NT2/D1 (cell line): Measurements from ENCODE around the gene CLMP.

Source experiments
- DNase-seq: peaks from one replicate; pipeline ENCODE4 v3.0.0-alpha.2; 2011; ENCODE audit warnings: low read depth, low spot score
- H3K27me3 ChIP-seq: 2 replicates; pipeline ENCODE4 v1.6.0; 2011; ENCODE audit warnings: mild to moderate bottlenecking; ENCODE audit not compliant: insufficient read length, insufficient read depth
- H3K36me3 ChIP-seq: 2 replicates; pipeline ENCODE4 v1.6.1; 2011; ENCODE audit warnings: mild to moderate bottlenecking, low read length, mixed read lengths; ENCODE audit not compliant: insufficient read depth, insufficient read length
- H3K4me1 ChIP-seq: 2 replicates; pipeline ENCODE4 v1.5.1; 2011; ENCODE audit not compliant: insufficient read depth, insufficient read length
- H3K4me3 ChIP-seq: 2 replicates; pipeline ENCODE4 v1.5.1; 2011; ENCODE audit warnings: low read depth; ENCODE audit not compliant: insufficient read length
- H3K9ac ChIP-seq: 2 replicates; pipeline ENCODE4 v1.6.0; 2011; ENCODE audit warnings: low read depth; ENCODE audit not compliant: insufficient read length
- H3K9me3 ChIP-seq: 2 replicates; pipeline ENCODE4 v1.5.1; 2011; ENCODE audit warnings: mild to moderate bottlenecking, low read length; ENCODE audit not compliant: insufficient read depth
- SUZ12 ChIP-seq: IDR thresholded peaks from 2 replicates; pipeline ENCODE4 v1.6.1; 2011; ENCODE audit not compliant: insufficient read length, insufficient read depth; ENCODE audit errors: extremely low read depth
- YY1 ChIP-seq: IDR thresholded peaks from 2 replicates; pipeline ENCODE4 v1.6.1; 2011; ENCODE audit not compliant: insufficient read length, insufficient read depth
- ZNF274 ChIP-seq: IDR thresholded peaks from 2 replicates; pipeline ENCODE4 v1.6.1; 2011; ENCODE audit warnings: mild to moderate bottlenecking, low read depth, low read length

CLMP gene

GRCh38 chr11:123047266-123047946 is 147.6 kb downstream of the CLMP start:
- Histone ChIP-seq H3K4me3 (no peak overlapping the region), H3K36me3 (no peaks in the 10 kb centered on the region), H3K27me3 (no peaks in the 10 kb centered on the region), H3K9ac (no peak overlapping the region), H3K4me1 (no peaks in the 10 kb centered on the region), H3K9me3 (no peaks in the 10 kb centered on the region)
- DNase-seq, result no peak
- no peak for TF ChIP-seq ZNF274
- TF ChIP-seq SUZ12, result no peak
- no peak for TF ChIP-seq YY1

GRCh38 chr11:123046473-123047259 is 148.4 kb downstream of the CLMP start:
- H3K4me1 ChIP-seq, result no peaks in the 10 kb centered on the region

GRCh38 chr11:123045101-123045500 is 149.9 kb downstream of the CLMP start:
- no peak for TF ChIP-seq SUZ12
- no peak for TF ChIP-seq YY1
- TF ChIP-seq ZNF274, result no peak
- H3K9me3 ChIP-seq, result no peaks in the 10 kb centered on the region
- H3K4me1 ChIP-seq, result no peaks in the 10 kb centered on the region
- no peak for DNase-seq
- H3K4me3 ChIP-seq, result no peak overlapping the region
- no peak overlapping the region for H3K9ac ChIP-seq
- H3K36me3 ChIP-seq, result no peaks in the 10 kb centered on the region
- no peaks in the 10 kb centered on the region for H3K27me3 ChIP-seq

More at GRCh38 chr11:123046473-123047259, 148.4 kb downstream of the CLMP start:
- Histone ChIP-seq H3K4me3 (no peak overlapping the region), H3K36me3 (no peaks in the 10 kb centered on the region), H3K9ac (no peak overlapping the region), H3K27me3 (no peaks in the 10 kb centered on the region), H3K9me3 (no peaks in the 10 kb centered on the region)
- TF ChIP-seq YY1 (no peak), SUZ12 (no peak), ZNF274 (no peak)
- DNase-seq, result no peak

DNA sequence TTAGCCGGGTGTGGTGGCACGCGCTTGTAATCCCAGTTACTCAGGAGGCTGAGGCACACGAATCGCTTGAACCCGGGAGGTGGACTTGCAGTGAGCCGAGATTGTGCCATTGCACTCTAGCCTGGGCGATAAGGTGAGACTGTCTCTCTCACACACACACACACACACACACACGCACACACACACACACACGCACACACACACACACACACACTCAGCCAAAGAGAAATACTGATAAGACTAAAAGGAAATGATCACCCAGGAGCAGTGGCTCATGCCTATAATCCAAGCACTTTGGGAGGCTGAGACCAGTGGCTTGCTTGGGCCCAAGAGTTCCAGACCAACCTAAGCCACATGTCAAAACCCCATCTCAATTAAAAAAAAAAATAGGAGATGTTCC is 153.9 kb downstream of the CLMP start:
- H3K4me3 ChIP-seq, result no peak overlapping the region
- H3K36me3 ChIP-seq, result no peaks in the 10 kb centered on the region
- H3K9ac ChIP-seq, result no peak overlapping the region
- no peaks in the 10 kb centered on the region for H3K4me1 ChIP-seq
- TF ChIP-seq ZNF274, result no peak
- TF ChIP-seq SUZ12, result no peak
- no peak for TF ChIP-seq YY1
- DNase-seq, result no peak
- no peaks in the 10 kb centered on the region for H3K27me3 ChIP-seq
- no peaks in the 10 kb centered on the region for H3K9me3 ChIP-seq

- Histone ChIP-seq H3K9ac (no peak overlapping the region), H3K4me1 (no peaks in the 10 kb centered on the region), H3K9me3 (no peaks in the 10 kb centered on the region), H3K27me3 (no peaks in the 10 kb centered on the region), H3K4me3 (no peak overlapping the region), H3K36me3 (no peaks in the 10 kb centered on the region)
- DNase-seq, result no peak
- no peak for TF ChIP-seq ZNF274
- no peak for TF ChIP-seq SUZ12
- no peak for TF ChIP-seq YY1
Observed at GRCh38 chr11:123040111-123040432, 155.0 kb downstream of the CLMP start.

DNA sequence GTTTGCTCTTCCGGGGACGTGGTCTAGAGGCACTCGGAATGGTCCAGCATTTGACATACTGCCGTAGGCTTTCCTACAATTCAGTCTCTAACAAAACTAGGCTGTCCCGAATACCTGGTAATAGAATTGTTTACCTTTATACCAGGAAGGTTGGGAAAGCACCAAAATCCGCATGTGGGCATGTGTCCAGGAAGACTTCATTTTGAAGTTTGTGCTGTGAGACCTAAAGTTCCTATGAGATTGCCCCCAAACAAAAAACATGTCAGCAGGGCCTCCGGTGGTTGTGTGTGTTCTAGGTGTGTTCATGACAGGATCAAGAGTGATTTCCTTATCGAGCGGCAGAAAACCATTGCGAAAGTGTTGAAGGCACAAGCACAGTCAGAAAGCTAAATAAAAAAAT is 159.2 kb downstream of the CLMP start:
- DNase-seq, result no peak
- Histone ChIP-seq H3K4me3 (no peak overlapping the region), H3K27me3 (no peaks in the 10 kb centered on the region)

GRCh38 chr11:123034597-123034996 is 160.5 kb downstream of the CLMP start:
- H3K9ac ChIP-seq, result no peak overlapping the region
- TF ChIP-seq ZNF274 (no peak), SUZ12 (no peak), YY1 (no peak)
- no peaks in the 10 kb centered on the region for H3K4me1 ChIP-seq
- no peaks in the 10 kb centered on the region for H3K27me3 ChIP-seq
- no peak overlapping the region for H3K4me3 ChIP-seq
- DNase-seq, result no peak
- no peaks in the 10 kb centered on the region for H3K9me3 ChIP-seq
- H3K36me3 ChIP-seq, result no peaks in the 10 kb centered on the region

More for the DNA sequence above, 159.2 kb downstream of the CLMP start:
- H3K9ac ChIP-seq, result no peak overlapping the region
- H3K4me1 ChIP-seq, result no peaks in the 10 kb centered on the region
- TF ChIP-seq SUZ12 (no peak), ZNF274 (no peak), YY1 (no peak)
- H3K36me3 ChIP-seq, result no peaks in the 10 kb centered on the region
- H3K9me3 ChIP-seq, result no peaks in the 10 kb centered on the region
